PFSK-1 (cell line): Measurements from ENCODE around the gene ADAMTS15.

Experiments
- POLR2AphosphoS5 ChIP-seq: IDR thresholded peaks from 2 replicates; pipeline ENCODE4 v1.6.1; 2012; ENCODE audit warnings: low read depth, mild to moderate bottlenecking, control low read depth, low read length, moderate library complexity
- REST ChIP-seq, 2 experiments: IDR thresholded peaks; 2 replicates each; pipeline versions ENCODE4 v1.6.1 to v1.8.0; 2011 to 2012; ENCODE audit warnings: low read depth in 2 of 2, low read length in 2 of 2, control low read depth in 1 of 2, inconsistent platforms in 1 of 2, mild to moderate bottlenecking in 1 of 2, moderate library complexity in 1 of 2; ENCODE audit not compliant: insufficient read depth in 1 of 2
- TAF1 ChIP-seq: IDR thresholded peaks from 2 replicates; pipeline ENCODE4 v1.6.1; 2012; ENCODE audit warnings: low read length, control low read depth, borderline replicate concordance; ENCODE audit not compliant: insufficient read depth

GRCh38 chr11:130414107-130415080 lies 34.1 kb upstream of the ADAMTS15 start:
- TF ChIP-seq POLR2AphosphoS5 (no peak), REST (IDR thresholded peaks at IDR 0.05; ENCODE audit: insufficient read depth in 1 of 2, low read depth in 2 of 2, low read length in 2 of 2) (no peak), TAF1 (no peak)
